HUDEP-2 (cell line): ENCODE measurements around the gene PPP1R3F.
"Not testable (repeated sequence)": the region's sequence is repeated elsewhere in the genome, so short reads cannot be mapped to it uniquely, and the experiment has no call there.

Source experiments
- DNase-seq, 76 experiments: peaks; one replicate each; lab custom pipeline; 2025; ENCODE audit not compliant: unreplicated experiment in 76 of 76; lab: John Stamatoyannopoulos, UW

The PPP1R3F gene

DNA sequence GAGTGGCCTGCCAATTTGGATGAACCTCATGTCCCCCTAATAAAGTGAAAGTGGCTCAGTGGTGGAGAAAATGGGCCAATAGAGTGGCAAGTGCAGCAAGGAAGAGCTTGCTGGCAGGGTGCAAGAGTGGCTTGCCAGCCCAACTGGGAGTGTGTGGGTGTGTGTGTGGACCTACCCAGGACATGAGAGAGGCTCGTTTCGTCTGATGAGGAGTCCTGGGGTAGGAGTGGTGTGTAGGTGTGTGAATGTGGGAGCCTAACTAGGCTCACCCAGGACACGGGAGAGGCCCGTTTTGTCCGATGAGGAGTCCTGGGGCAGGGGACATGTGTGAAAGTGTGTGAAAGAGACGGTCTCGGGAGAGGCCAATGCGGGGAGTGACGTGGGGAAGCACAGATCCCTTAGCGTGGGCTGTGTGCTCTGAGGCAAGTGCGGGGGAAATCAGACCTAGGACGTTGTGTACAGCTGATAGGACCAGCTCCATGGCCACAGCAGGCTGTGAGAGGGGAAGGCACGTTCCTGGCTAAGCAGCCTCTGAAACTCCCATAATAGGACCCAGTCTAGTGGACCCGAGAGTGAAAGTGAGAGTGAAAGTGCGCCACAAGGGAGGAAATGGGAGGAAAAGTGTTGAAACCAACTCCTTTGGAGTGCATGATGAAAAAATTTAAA is 39.1 kb downstream of the PPP1R3F start:
- DNase-seq: no peak

DNA sequence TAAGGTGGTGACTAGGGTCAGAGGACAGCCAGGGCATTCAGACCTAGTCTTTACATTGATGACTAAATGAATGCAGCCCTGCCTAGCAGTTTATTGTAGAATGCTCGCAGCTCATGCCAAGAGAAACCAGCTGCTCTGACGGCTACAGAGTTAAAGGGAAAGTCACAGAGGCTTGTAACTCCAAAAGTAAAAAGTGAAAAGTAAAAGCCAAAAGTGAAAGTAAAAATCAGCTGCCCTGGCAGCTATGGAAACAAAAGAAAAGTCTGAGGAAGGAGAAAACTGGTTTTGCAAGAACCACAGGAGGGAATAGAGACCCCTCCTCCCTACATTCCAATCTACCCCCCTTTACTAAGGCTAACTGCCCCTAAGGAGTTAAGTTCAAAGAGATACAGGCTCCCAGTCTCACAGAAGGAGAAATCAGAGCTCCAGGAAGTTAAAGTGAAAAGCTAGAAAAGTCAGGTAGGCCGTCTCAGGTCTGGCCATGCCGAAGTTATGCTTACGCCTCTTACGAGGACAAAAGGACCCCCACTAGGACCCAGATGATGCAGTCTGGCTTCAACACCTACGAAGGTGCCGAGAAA is 39.9 kb downstream of the PPP1R3F start:
- no peak for DNase-seq

DNA sequence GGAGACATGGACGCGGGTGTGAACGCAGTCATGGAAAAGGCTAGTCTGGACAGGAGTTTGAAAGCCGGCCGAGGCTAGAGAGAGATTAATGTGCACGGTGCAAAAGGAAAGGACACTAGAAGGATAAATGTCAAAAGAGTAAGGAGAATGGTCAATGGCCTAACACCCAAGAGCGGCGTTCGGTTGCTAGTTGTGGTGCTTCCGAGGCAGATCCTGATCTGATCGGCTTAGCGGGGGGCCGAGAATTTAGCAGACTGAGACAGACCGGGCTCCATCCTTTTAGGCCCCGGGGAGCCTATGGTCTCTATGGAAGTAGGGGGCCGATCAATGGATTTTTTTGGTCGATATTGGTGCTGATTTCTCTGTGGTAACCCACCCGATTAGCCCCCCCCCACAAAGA is 40.8 kb downstream of the PPP1R3F start:
- DNase-seq: no peak

DNA sequence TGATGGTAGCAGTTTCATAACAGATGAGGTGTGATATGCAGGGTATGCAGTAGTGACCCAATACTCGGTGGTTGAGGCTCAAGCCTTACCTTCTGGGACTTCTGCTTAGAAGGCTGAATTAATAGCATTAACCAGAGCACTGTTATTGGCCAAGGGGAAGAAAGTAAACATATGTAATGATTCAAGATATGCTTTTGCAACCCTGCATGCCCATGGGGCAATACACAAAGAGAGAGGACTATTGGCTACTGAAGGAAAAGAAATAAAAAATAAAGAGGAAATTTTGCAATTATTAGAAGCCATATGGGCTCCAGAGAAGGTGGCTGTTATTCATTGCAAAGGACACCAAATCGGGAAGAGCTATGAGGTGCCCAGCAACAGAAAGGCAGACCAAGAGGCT is 42.6 kb downstream of the PPP1R3F start:
- no peak for DNase-seq

DNA sequence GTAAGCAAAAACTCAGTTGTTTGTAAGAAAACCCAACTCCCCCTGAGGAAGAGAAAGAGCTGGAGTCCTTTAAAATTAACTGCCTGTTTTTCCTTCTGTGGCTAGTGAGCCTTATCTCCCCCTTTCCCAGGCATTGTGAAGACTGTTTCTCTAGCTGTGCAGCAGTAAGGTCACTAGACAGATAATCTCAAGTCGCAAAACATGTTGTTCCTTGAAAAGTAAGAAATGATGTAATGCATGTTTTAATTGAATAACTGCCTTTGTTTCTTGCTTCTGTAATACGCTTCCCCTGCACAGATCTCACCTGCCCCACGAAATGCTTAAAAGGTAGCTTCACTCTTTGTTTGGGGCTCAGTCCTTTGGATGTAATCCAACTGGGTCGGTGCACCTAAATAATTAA is 46.5 kb downstream of the PPP1R3F start:
- no peak for DNase-seq

DNA sequence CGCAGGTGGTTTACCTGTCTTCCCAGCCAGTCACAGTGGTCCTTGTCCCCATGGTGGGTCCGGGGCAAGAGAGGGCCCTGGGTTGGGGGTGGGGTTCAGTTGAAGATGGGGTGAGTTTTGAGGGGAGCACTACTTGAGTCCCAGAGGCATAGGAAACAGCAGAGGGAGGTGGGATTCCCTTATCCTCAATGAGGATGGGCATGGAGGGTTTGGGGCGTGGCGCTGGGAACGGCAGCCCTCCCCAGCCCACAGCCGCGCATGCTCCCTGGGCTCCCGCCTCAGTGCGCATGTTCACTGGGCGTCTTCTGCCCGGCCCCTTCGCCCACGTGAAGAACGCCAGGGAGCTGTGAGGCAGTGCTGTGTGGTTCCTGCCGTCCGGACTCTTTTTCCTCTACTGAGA is 52.1 kb downstream of the PPP1R3F start, which contains the start of gene GAGE12J:
Gene GAGE12J (plus strand): TSS at position 301 of the 400 bp plus-strand sequence. CDS start 1,157 bp downstream, outside the sequence.
- DNase-seq: not testable (repeated sequence)

DNA sequence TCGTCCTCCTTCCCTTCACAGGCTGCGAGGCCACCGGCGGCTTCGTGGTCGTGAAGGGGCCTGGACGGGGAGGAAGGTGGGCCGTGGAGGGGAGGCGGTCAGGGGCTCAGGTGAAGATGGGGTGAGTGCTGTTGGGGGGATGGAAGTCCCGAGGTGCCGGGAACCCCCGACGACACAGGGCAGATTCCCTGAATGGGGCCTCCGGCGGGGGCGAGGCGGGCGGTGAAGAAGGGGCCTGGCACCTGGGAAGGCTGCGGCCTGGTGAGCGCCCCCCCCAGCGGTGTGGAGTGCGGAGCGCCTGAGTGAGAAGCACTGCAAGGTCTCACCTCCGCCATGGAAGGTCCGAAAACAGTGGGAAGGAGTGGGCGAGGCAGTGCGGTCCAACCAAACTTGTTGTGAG is 52.7 kb downstream of the PPP1R3F start:
- not testable (repeated sequence) for DNase-seq

DNA sequence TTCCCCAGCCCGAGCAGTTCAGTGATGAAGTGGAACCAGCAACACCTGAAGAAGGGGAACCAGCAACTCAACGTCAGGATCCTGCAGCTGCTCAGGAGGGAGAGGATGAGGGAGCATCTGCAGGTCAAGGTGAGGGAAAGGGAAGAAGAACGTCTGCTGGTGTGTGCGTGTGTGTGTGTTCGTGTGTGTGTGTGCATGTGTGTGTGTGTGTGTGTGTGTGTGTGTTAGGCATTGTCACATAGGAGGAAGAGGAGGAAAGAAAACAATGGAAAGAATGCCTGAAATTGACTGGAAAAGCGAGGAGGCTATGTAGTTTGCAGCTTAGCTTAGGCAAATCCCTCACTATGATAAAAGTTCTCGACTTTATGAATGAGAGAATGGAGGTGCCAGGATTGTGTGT is 54.1 kb downstream of the PPP1R3F start:
- not testable (repeated sequence) for DNase-seq

DNA sequence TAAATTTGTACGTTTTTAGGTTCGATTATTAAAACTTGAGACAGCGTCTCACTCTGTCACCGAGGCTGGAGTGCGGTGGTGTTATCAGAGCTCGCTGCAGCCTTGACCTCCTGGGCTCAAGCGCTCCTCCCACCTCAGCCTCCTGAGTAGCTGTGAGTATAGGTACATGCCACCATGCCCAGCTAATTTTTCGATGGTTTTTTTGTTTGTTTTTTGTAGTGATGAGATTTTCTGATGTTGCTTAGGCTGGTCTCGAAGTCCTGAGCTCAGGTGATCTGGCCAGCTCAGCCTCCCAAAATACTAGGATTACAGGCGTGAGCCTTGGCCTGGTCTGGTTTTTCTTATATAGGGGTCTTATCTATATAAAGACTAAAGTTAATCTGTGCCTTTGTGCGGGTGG is 60.8 kb downstream of the PPP1R3F start:
- DNase-seq: not testable (repeated sequence)

DNA sequence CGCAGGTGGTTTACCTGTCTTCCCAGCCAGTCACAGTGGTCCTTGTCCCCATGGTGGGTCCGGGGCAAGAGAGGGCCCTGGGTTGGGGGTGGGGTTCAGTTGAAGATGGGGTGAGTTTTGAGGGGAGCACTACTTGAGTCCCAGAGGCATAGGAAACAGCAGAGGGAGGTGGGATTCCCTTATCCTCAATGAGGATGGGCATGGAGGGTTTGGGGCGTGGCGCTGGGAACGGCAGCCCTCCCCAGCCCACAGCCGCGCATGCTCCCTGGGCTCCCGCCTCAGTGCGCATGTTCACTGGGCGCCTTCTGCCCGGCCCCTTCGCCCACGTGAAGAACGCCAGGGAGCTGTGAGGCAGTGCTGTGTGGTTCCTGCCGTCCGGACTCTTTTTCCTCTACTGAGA is 61.7 kb downstream of the PPP1R3F start, which contains the start of gene GAGE13:
Gene GAGE13 (plus strand): TSS at position 301 of the 400 bp plus-strand sequence. CDS start 1,156 bp downstream, outside the sequence.
- DNase-seq: not testable (repeated sequence)

DNA sequence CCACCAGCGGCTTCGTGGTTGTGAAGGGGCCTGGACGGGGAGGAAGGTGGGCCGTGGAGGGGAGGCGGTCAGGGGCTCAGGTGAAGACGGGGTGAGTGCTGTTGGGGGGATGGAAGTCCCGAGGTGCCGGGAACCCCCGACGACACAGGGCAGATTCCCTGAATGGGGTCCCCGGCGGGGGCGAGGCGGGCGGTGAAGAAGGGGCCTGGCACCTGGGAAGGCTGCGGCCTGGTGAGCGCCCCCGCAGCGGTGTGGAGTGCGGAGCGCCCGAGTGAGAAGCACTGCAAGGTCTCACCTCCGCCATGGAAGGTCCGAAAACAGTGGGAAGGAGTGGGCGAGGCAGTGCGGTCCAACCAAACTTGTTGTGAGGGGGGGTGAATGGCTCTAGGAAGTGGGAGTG is 62.2 kb downstream of the PPP1R3F start:
- DNase-seq: not testable (repeated sequence)
